Type B pancreatic cell (in vitro differentiated cells): ENCODE measurements around the gene TIAL1. TPM values are rescaled to one million over a fixed set of nuclear protein-coding genes. Genes with fewer than 3 reads are reported as not detected.
"Not testable (repeated sequence)": the region's sequence is repeated elsewhere in the genome, so short reads cannot be mapped to it uniquely, and the experiment has no call there.

Experiments used
- DNase-seq: peaks from one replicate; pipeline ENCODE4 v3.0.0; 2021; ENCODE audit warnings: mixed read lengths; ENCODE audit not compliant: unreplicated experiment; ENCODE audit errors: extremely low spot score
- H3K27ac Mint-ChIP-seq: 2 replicates; pipeline ENCODE4 v1.8.0; 2021; ENCODE audit warnings: mild to moderate bottlenecking, mixed read lengths
- H3K27me3 Mint-ChIP-seq: 2 replicates; pipeline ENCODE4 v1.8.0; 2021; ENCODE audit warnings: mixed read lengths
- H3K36me3 Mint-ChIP-seq: 2 replicates; pipeline ENCODE4 v1.8.0; 2021; ENCODE audit warnings: mixed read lengths
- H3K4me1 Mint-ChIP-seq: one replicate; pipeline ENCODE4 v1.8.0; 2021; ENCODE audit warnings: mixed read lengths; ENCODE audit not compliant: unreplicated experiment
- H3K4me3 Mint-ChIP-seq: 2 replicates; pipeline ENCODE4 v1.8.0; 2021; ENCODE audit warnings: mild to moderate bottlenecking, mixed read lengths
- H3K9me3 Mint-ChIP-seq: 2 replicates; pipeline ENCODE4 v1.8.0; 2021; ENCODE audit warnings: mixed read lengths
- CTCF ChIP-seq: fragments of 200-600 bp; sonication (generic); conservative IDR thresholded peaks from 2 replicates; pipeline ENCODE4 v1.5.0; 2021; ENCODE audit warnings: antibody characterized with exemption, mild to moderate bottlenecking
- total RNA-seq: library from RNA; stranded (reverse); gene quantifications from 2 replicates; pipeline ENCODE4 v1.2.1, GENCODE V29; 2021; ENCODE audit warnings: low replicate concordance

TIAL1 gene
- total RNA-seq, 1 donor from 2014 or later = 153 TPM

- H3K27me3 Mint-ChIP-seq = peaks cover 43% of the 10 kb centered on the region
- TF ChIP-seq CTCF = no peak
- no peaks in the 10 kb centered on the region for H3K9me3 Mint-ChIP-seq
- DNase-seq = no peak
- no peak overlapping the region for H3K4me3 Mint-ChIP-seq
- H3K4me1 Mint-ChIP-seq = peaks cover 24% of the 10 kb centered on the region
- H3K27ac Mint-ChIP-seq = no peak overlapping the region
- H3K36me3 Mint-ChIP-seq = no peaks in the 10 kb centered on the region
Observed at GRCh38 chr10:119535837-119536507, 60.8 kb downstream of the TIAL1 start.

GRCh38 chr10:119535305-119535704, 61.5 kb downstream of the TIAL1 start:
- no peak for DNase-seq
- Mint-ChIP-seq H3K27me3 (peaks cover 36% of the 10 kb centered on the region), H3K27ac (no peak overlapping the region), H3K4me3 (no peak overlapping the region), H3K36me3 (no peaks in the 10 kb centered on the region), H3K9me3 (no peaks in the 10 kb centered on the region), H3K4me1 (peaks cover 26% of the 10 kb centered on the region)
- TF ChIP-seq CTCF = no peak

GRCh38 chr10:119533473-119533872, 63.3 kb downstream of the TIAL1 start:
- Mint-ChIP-seq H3K9me3 (no peaks in the 10 kb centered on the region), H3K27me3 (peaks cover 22% of the 10 kb centered on the region), H3K4me1 (peaks cover 26% of the 10 kb centered on the region), H3K27ac (no peak overlapping the region), H3K36me3 (no peaks in the 10 kb centered on the region), H3K4me3 (no peak overlapping the region)
- DNase-seq = no peak
- TF ChIP-seq CTCF = no peak

- Mint-ChIP-seq H3K4me1 (peaks cover 24% of the 10 kb centered on the region), H3K27me3 (peaks cover 15% of the 10 kb centered on the region)
- not testable (repeated sequence) for H3K9me3 Mint-ChIP-seq, H3K4me3 Mint-ChIP-seq, DNase-seq, H3K36me3 Mint-ChIP-seq, H3K27ac Mint-ChIP-seq
Observed at GRCh38 chr10:119532791-119533190, 64.0 kb downstream of the TIAL1 start.

- not testable (repeated sequence) for H3K9me3 Mint-ChIP-seq, H3K36me3 Mint-ChIP-seq, DNase-seq, H3K4me3 Mint-ChIP-seq, H3K27ac Mint-ChIP-seq
- Mint-ChIP-seq H3K27me3 (peaks cover 12% of the 10 kb centered on the region), H3K4me1 (peaks cover 21% of the 10 kb centered on the region)
Observed at GRCh38 chr10:119532251-119532650, 64.5 kb downstream of the TIAL1 start.

- no peak for DNase-seq
- no peak for TF ChIP-seq CTCF
Observed at GRCh38 chr10:119531067-119531466, 65.7 kb downstream of the TIAL1 start.

GRCh38 chr10:119528663-119529237, 68.0 kb downstream of the TIAL1 start:
- H3K4me1 Mint-ChIP-seq = peaks cover 11% of the 10 kb centered on the region
- not testable (repeated sequence) for H3K9me3 Mint-ChIP-seq, H3K27ac Mint-ChIP-seq, DNase-seq, H3K36me3 Mint-ChIP-seq, H3K4me3 Mint-ChIP-seq, H3K27me3 Mint-ChIP-seq

More at GRCh38 chr10:119531067-119531466, 65.7 kb downstream of the TIAL1 start:
- Mint-ChIP-seq H3K9me3 (no peaks in the 10 kb centered on the region), H3K27me3 (peaks cover 8% of the 10 kb centered on the region), H3K4me3 (no peak overlapping the region), H3K27ac (no peak overlapping the region), H3K4me1 (peaks cover 18% of the 10 kb centered on the region), H3K36me3 (no peaks in the 10 kb centered on the region)
